ENCODE results near the gene NOS1.
"Not testable (repeated sequence)": the region's sequence is repeated elsewhere in the genome, so short reads cannot be mapped to it uniquely, and the experiment has no call there.

The NOS1 gene

DNA sequence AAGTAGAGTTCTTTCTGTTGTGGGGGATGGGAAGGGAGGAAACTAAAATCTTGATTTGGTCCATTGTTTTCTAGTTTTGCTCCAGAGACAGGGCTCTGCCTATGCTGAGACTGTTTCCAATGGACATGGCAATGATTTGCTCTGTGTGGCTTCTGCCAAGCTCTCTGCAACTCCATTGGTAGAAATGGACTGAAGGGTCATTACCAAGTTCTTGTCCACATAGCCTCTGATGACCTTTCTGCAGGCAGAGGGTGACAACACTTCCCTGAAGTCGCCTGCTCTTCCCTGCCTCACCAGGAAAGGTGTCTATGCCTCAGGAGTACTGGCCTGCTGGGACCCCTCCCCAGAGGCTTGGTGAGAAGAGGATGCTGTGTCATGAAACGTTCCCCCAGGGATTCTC is 39.5 kb upstream of the NOS1 start:
- TF ChIP-seq, protein P1, sequence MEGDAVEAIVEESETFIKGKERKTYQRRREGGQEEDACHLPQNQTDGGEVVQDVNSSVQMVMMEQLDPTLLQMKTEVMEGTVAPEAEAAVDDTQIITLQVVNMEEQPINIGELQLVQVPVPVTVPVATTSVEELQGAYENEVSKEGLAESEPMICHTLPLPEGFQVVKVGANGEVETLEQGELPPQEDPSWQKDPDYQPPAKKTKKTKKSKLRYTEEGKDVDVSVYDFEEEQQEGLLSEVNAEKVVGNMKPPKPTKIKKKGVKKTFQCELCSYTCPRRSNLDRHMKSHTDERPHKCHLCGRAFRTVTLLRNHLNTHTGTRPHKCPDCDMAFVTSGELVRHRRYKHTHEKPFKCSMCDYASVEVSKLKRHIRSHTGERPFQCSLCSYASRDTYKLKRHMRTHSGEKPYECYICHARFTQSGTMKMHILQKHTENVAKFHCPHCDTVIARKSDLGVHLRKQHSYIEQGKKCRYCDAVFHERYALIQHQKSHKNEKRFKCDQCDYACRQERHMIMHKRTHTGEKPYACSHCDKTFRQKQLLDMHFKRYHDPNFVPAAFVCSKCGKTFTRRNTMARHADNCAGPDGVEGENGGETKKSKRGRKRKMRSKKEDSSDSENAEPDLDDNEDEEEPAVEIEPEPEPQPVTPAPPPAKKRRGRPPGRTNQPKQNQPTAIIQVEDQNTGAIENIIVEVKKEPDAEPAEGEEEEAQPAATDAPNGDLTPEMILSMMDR (IDR thresholded peaks at IDR 0.05; ENCODE audit: extremely low read depth, missing control alignments): no peak
- no peak for DNase-seq (ENCODE audit: low spot score)

DNA sequence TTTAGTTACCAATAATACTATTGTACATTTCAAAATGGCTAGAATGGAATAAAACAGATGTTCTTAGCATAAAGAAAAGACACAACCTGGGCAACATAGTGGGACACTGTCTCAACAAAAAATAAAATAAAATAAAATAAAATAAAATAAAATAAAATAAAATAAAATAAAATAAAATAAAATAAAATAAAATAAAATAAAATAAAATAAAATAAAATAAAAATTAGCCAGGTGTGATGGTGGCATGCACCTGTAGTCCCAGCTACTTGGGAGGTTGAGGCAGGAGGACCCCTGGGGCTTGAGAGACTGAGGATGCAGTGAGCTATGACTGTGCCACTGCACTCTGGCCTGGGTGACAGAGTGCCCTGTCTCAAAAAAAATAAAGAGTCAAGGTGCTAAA is 37.1 kb upstream of the NOS1 start:
- not testable (repeated sequence) for DNase-seq (ENCODE audit: low spot score)

DNA sequence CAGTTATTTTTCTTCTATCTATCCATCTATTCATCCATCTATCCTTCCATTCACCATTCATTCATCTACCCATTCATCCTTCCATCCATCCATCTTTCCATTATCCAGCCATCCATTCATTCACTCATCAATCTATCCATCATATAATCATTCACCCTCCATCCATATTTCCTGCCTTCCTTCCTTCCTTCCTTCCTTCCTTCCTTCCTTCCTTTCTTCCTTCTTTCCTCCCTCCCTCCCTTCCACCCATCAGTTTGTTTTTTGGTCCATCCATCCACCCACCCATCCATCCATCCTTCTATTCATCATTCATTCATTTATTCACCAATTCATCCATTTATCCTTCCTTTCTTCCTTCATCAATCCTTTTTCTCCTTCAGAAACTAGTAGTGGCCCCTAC is 34.3 kb upstream of the NOS1 start:
- no peak for DNase-seq (ENCODE audit: low spot score)
- TF ChIP-seq, protein P1 (IDR thresholded peaks at IDR 0.05; ENCODE audit: extremely low read depth, missing control alignments): no peak

DNA sequence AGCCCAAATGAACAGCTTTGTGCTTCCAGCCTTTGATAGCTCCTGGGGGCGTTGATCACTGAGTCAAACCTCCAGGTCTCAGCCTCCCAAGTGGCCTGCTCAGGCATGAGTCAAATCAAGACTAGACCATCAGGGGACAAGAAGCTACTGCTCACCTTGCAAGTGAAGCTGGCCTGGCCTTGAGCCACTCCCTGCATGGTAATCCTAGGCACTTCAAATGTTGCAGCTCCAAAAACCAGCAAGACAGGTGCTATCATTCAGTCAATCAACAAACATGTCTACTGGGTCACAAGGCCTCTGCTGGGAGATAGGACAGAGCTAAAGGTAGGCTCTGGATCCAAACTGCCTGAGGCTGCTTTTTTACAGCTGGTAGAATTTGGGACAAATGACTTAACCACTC is 33.1 kb upstream of the NOS1 start:
- TF ChIP-seq, protein P1 (IDR thresholded peaks at IDR 0.05; ENCODE audit: extremely low read depth, missing control alignments): no peak
- DNase-seq (ENCODE audit: low spot score): no peak

DNA sequence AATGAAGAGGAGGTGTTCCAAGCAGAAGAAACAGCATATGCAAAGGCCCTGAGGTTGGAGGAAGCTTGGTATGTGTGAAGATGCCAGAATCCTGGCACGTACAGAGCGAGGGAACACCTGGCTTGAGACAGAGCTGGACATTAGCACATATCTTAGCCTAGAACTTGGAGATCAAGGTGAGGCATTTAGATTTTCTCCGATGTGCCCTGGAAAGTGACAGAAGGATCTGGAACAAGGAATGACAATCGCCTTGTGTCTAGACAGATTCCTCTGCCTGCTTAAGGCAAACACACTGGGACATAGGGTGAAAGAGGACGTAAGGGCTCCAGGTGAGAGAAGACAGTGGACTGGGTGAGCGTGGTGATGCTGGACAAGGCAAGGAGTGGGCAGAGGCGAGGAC is 32.2 kb upstream of the NOS1 start:
- DNase-seq (ENCODE audit: low spot score): no peak
- TF ChIP-seq, protein P1 (IDR thresholded peaks at IDR 0.05; ENCODE audit: extremely low read depth, missing control alignments): no peak

DNA sequence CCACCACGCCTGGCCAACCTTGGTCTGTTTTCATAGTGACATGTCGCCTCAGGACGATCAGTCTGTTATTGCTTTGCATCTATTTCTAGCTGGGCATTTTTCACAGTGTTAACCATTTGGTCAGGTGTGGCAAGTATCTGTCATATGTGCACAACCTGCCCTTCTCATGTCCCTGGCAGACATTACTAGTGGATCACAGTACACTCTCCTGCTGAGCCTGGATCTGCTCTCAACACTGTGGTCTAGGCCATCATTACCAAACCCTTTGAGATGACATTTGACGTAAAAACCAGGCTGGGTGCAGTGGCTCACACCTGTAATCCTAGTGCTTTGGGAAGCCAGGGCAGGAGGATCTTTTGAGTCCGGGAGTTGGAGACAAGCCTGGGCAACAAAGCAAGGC is 29.4 kb upstream of the NOS1 start:
- TF ChIP-seq, protein P1 (IDR thresholded peaks at IDR 0.05; ENCODE audit: extremely low read depth, missing control alignments): no peak
- no peak for DNase-seq (ENCODE audit: low spot score)

DNA sequence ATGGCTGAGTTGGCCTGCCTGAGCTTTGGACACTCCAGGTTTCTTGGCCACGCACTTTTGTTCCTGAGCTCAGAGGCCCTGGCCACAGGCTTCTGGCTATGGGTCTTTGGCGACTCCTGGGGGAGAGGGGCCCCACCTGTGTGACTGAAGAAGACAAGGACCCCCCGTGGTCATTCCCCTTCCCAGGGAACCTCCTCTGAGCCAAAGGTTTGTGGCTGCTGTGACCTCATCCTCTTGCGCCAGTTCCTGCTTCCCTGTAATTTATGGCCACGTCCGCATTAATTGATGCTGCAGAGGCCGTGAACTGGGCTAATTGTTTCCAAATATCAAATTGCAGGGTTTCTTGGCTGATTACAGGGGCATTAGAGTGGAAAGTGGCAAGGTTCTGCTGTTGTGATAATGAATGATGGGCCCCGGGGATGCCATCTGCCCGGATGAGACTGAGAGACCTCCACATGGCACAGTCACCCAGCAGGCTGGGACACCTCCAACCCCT is 27.6 kb upstream of the NOS1 start:
- TF ChIP-seq, protein P1 (IDR thresholded peaks at IDR 0.05; ENCODE audit: extremely low read depth, missing control alignments): no peak
- no peak for DNase-seq (ENCODE audit: low spot score)

DNA sequence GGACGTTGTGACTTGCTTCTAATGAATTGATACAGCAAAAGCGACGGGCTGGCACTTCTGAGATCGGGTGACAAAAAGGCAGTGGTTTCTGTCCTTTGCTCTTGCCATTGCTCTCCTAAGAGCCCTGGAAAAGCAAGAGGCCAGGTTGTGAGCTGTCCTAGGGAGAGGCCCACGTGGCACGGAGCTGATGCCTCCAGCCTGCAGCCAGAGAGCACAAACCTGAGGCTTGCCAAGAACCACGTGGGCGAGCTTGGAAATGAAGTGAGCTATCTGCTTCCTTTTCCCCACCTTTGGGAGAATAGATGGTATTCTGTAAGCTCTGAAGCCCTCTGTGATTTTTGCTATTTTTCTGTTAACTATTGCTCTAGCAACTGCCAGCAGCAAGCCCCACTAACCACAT is 26.4 kb upstream of the NOS1 start:
- DNase-seq (ENCODE audit: low spot score): no peak
- TF ChIP-seq, protein P1 (IDR thresholded peaks at IDR 0.05; ENCODE audit: extremely low read depth, missing control alignments): no peak

All from GM20000 (cell line).